Progenitor cell of endocrine pancreas (in vitro differentiated cells): Measurements from ENCODE around the gene KCNIP4. TPM values are rescaled to one million over a fixed set of nuclear protein-coding genes. Genes with fewer than 3 reads are reported as not detected.

Source experiments
- DNase-seq: peaks from one replicate; pipeline ENCODE4 v3.0.0; 2021; ENCODE audit warnings: low spot score; ENCODE audit not compliant: unreplicated experiment
- H3K27ac Mint-ChIP-seq: 2 replicates; pipeline ENCODE4 v1.8.0; 2021; ENCODE audit warnings: mild to moderate bottlenecking, moderate library complexity, mixed read lengths
- H3K27me3 Mint-ChIP-seq: 2 replicates; pipeline ENCODE4 v1.8.0; 2021; ENCODE audit warnings: mixed read lengths
- H3K36me3 Mint-ChIP-seq: 2 replicates; pipeline ENCODE4 v1.8.0; 2022; ENCODE audit warnings: mixed read lengths; ENCODE audit not compliant: insufficient read depth
- H3K4me1 Mint-ChIP-seq: 2 replicates; pipeline ENCODE4 v1.8.0; 2021; ENCODE audit warnings: low read depth, mixed read lengths
- H3K4me3 Mint-ChIP-seq: 2 replicates; pipeline ENCODE4 v1.8.0; 2021; ENCODE audit warnings: low read depth, mild to moderate bottlenecking, moderate library complexity, mixed read lengths
- H3K9me3 Mint-ChIP-seq: 2 replicates; pipeline ENCODE4 v1.8.0; 2021; ENCODE audit warnings: low read depth, mixed read lengths
- CTCF ChIP-seq: fragments of 200-600 bp; sonication (generic); IDR thresholded peaks from one replicate; pipeline ENCODE4 v1.5.0; 2021; ENCODE audit warnings: antibody characterized with exemption, mild to moderate bottlenecking; ENCODE audit not compliant: unreplicated experiment
- total RNA-seq: library from RNA; stranded (reverse); gene quantifications from 2 replicates; pipeline ENCODE4 v1.2.1, GENCODE V29; 2021

KCNIP4 gene
- total RNA-seq, 1 donor from 2014 or later: 0.43 TPM

GRCh38 chr4:21964762-21965319 is 16.3 kb upstream of the KCNIP4 start:
- no peak for DNase-seq

DNA sequence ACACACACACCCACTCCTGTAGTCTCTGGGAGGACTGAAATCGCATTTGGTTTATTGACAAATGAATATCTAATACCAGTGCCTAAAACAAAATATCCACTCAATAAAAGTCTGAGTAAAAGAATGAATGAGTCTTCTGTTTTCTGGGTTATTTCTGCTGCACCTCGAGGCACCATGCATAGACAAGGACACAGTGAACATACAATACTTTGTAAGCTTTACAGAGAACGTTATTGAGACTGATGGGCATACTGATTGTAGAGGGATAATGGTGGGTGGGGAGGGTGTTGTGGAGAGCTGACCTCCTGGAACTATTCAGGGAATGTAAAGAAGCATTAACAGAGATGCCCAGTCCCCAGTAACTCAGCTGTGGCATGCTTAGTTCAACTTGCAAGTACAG is 14.1 kb upstream of the KCNIP4 start:
- Mint-ChIP-seq H3K27me3 (peaks cover 11% of the 10 kb centered on the region), H3K4me3 (no peak overlapping the region), H3K4me1 (no peaks in the 10 kb centered on the region), H3K27ac (no peak overlapping the region), H3K36me3 (no peaks in the 10 kb centered on the region), H3K9me3 (no peaks in the 10 kb centered on the region)
- TF ChIP-seq CTCF: no peak
- DNase-seq: no peak

More at GRCh38 chr4:21964762-21965319, 16.3 kb upstream of the KCNIP4 start:
- TF ChIP-seq CTCF: no peak
- no peak overlapping the region for H3K4me3 Mint-ChIP-seq
- H3K36me3 Mint-ChIP-seq: no peaks in the 10 kb centered on the region
- H3K9me3 Mint-ChIP-seq: no peaks in the 10 kb centered on the region
- peaks cover 3% of the 10 kb centered on the region for H3K27me3 Mint-ChIP-seq
- H3K4me1 Mint-ChIP-seq: no peaks in the 10 kb centered on the region
- H3K27ac Mint-ChIP-seq: no peak overlapping the region

DNA sequence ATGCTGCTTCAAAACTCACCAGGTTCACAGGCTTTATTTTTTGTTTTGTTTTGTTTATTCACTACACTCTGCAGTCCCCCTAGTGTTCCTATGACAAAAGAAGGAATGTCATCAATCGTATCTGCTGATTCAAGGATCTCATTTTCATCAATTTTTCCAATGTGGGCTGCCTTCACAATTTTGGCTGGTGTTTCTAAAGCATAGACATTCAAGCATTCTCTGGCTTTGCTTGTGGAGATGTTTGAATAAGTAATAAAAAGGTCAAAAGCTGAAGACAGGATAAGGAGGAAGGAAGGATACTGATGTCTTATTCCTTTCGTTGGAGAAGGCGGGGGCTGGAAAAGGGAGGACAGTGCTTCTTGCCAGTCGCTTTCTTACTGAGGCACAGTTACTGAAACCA is 12.2 kb upstream of the KCNIP4 start:
- H3K4me1 Mint-ChIP-seq: no peaks in the 10 kb centered on the region
- H3K4me3 Mint-ChIP-seq: no peak overlapping the region
- H3K36me3 Mint-ChIP-seq: no peaks in the 10 kb centered on the region
- no peak for TF ChIP-seq CTCF
- H3K27ac Mint-ChIP-seq: no peak overlapping the region
- DNase-seq: no peak
- peaks cover 12% of the 10 kb centered on the region for H3K27me3 Mint-ChIP-seq
- H3K9me3 Mint-ChIP-seq: no peaks in the 10 kb centered on the region

DNA sequence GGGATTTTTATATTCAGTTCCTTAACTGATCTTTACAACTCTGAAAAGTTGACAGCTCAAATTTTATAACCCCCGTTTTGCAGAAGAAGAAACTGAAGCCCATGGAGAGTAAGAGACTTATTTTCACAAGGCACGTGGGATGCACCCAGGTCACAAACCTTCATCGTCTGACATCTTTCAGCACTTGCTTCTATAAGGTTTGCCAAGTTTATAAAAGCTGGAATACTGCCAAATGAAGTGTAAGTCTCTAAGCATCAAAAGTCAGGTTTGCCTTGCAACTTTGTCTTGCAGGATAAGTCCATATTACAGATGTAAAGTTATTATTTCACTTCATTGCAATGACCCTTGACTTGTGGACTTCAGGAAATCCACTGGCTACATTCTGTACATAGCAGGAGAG is 6.3 kb upstream of the KCNIP4 start:
- H3K4me1 Mint-ChIP-seq: no peaks in the 10 kb centered on the region
- H3K27ac Mint-ChIP-seq: no peak overlapping the region
- no peaks in the 10 kb centered on the region for H3K36me3 Mint-ChIP-seq
- peaks cover 27% of the 10 kb centered on the region for H3K27me3 Mint-ChIP-seq
- DNase-seq: no peak
- H3K9me3 Mint-ChIP-seq: no peaks in the 10 kb centered on the region
- no peak overlapping the region for H3K4me3 Mint-ChIP-seq
- no peak for TF ChIP-seq CTCF

DNA sequence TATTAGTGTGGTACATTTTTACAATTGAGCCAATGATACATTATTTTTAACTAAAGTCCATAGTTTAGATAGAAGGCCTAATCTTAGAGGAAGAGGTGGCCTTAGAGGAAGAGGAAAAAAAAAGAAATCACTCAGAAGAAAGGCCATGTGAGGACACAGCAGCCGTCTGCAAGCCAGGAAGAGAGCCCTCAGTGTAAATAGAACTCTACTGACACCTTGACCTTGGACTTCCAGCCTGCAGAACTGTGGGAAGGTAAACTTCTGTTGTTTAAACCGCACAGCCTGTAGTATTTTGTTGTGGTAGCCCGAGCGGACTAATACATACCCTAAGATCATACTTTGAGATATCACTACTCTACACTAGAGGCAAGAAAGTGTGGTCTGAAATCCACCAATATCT is 5.1 kb upstream of the KCNIP4 start:
- no peak for TF ChIP-seq CTCF
- Mint-ChIP-seq H3K27me3 (peaks cover 36% of the 10 kb centered on the region), H3K4me1 (no peaks in the 10 kb centered on the region), H3K36me3 (no peaks in the 10 kb centered on the region), H3K27ac (no peak overlapping the region), H3K4me3 (no peak overlapping the region), H3K9me3 (no peaks in the 10 kb centered on the region)
- no peak for DNase-seq
